Chondrocyte (in vitro differentiated cells): ENCODE measurements around the gene RNF43. TPM values are rescaled to one million over a fixed set of nuclear protein-coding genes. Genes with fewer than 3 reads are reported as not detected.

Source experiments
- DNase-seq: peaks from one replicate; pipeline ENCODE4 v3.0.0; 2021; ENCODE audit warnings: mixed read lengths, low spot score
- H3K27ac Mint-ChIP-seq: one replicate; pipeline ENCODE4 v1.8.0; 2021; ENCODE audit warnings: mild to moderate bottlenecking, moderate library complexity, mixed read lengths; ENCODE audit not compliant: unreplicated experiment
- H3K27me3 Mint-ChIP-seq: 2 replicates; pipeline ENCODE4 v1.8.0; 2021; ENCODE audit warnings: low read depth, mixed read lengths
- H3K36me3 Mint-ChIP-seq: 2 replicates; pipeline ENCODE4 v1.8.0; 2021; ENCODE audit warnings: low read depth, mixed read lengths
- H3K4me1 Mint-ChIP-seq: 2 replicates; pipeline ENCODE4 v1.8.0; 2021; ENCODE audit warnings: low read depth, mild to moderate bottlenecking, mixed read lengths
- H3K4me3 Mint-ChIP-seq: one replicate; pipeline ENCODE4 v1.8.0; 2021; ENCODE audit warnings: mild to moderate bottlenecking, moderate library complexity, mixed read lengths; ENCODE audit not compliant: unreplicated experiment
- H3K9me3 Mint-ChIP-seq: 2 replicates; pipeline ENCODE4 v1.8.0; 2021; ENCODE audit warnings: low read depth, mixed read lengths
- CTCF ChIP-seq: fragments of 200-600 bp; sonication (generic); IDR thresholded peaks from 2 replicates; pipeline ENCODE4 v1.5.0; 2021; ENCODE audit warnings: antibody characterized with exemption, mild to moderate bottlenecking, moderate library complexity
- long read RNA-seq: library from polyadenylated mRNA; stranded (forward); transcript quantifications from one replicate; pipeline ENCODE4 v2.0.0, GENCODE V29; 2021
- total RNA-seq: library from RNA; stranded (reverse); gene quantifications from 3 replicates; pipeline ENCODE4 v1.2.1, GENCODE V29; 2021

Gene RNF43
- total RNA-seq, result 0.10 to 0.46 TPM (median 0.15 TPM) in 3 replicates
- long read RNA-seq, result 0 reads

- DNase-seq, result no peak
- H3K4me3 Mint-ChIP-seq, result peak within 1 kb of the TSS; percentile 77
- peaks cover 6% of the 10 kb centered on the region for H3K27me3 Mint-ChIP-seq
- peak within 1 kb of the TSS; percentile 74 for H3K27ac Mint-ChIP-seq
- peaks cover 18% of the 10 kb centered on the region for H3K4me1 Mint-ChIP-seq
- no peaks in the 10 kb centered on the region for H3K9me3 Mint-ChIP-seq
- TF ChIP-seq CTCF, result peak; percentile 85
- H3K36me3 Mint-ChIP-seq, result no peaks in the 10 kb centered on the region
These were observed at the start of gene RNF43 for GRCh38 chr17:58417300-58418092. RNF43 (minus strand) TSS chr17:58417534; CDS start chr17:58415577, 1,957 bp downstream.

GRCh38 chr17:58455491-58455890, 38.2 kb upstream of the RNF43 start:
- no peak for TF ChIP-seq CTCF
- no peaks in the 10 kb centered on the region for H3K4me1 Mint-ChIP-seq
- H3K36me3 Mint-ChIP-seq, result peaks cover 4% of the 10 kb centered on the region
- H3K9me3 Mint-ChIP-seq, result peaks cover 6% of the 10 kb centered on the region
- no peaks in the 10 kb centered on the region for H3K27me3 Mint-ChIP-seq
- DNase-seq, result no peak
- no peak overlapping the region for H3K4me3 Mint-ChIP-seq
- H3K27ac Mint-ChIP-seq, result no peak overlapping the region

- H3K4me1 Mint-ChIP-seq, result no peaks in the 10 kb centered on the region
- DNase-seq, result no peak
- H3K4me3 Mint-ChIP-seq, result no peak overlapping the region
- H3K27me3 Mint-ChIP-seq, result no peaks in the 10 kb centered on the region
- H3K27ac Mint-ChIP-seq, result no peak overlapping the region
- H3K9me3 Mint-ChIP-seq, result peaks cover 10% of the 10 kb centered on the region
- peaks cover 4% of the 10 kb centered on the region for H3K36me3 Mint-ChIP-seq
- TF ChIP-seq CTCF, result no peak
These were observed 35.4 kb upstream of the RNF43 start for GRCh38 chr17:58452738-58453137.

- peak; percentile 83 for TF ChIP-seq CTCF
- Mint-ChIP-seq H3K4me1 (no peaks in the 10 kb centered on the region), H3K9me3 (peaks cover 8% of the 10 kb centered on the region), H3K27ac (no peak overlapping the region), H3K27me3 (peaks cover 19% of the 10 kb centered on the region), H3K36me3 (no peaks in the 10 kb centered on the region), H3K4me3 (no peak overlapping the region)
- DNase-seq, result no peak
These were observed 30.0 kb upstream of the RNF43 start for GRCh38 chr17:58447039-58447975.

GRCh38 chr17:58446086-58446485, 28.8 kb upstream of the RNF43 start:
- no peak for TF ChIP-seq CTCF
- H3K27ac Mint-ChIP-seq, result no peak overlapping the region
- no peak for DNase-seq

More at GRCh38 chr17:58446086-58446485, 28.8 kb upstream of the RNF43 start:
- Mint-ChIP-seq H3K4me3 (no peak overlapping the region), H3K4me1 (no peaks in the 10 kb centered on the region), H3K36me3 (no peaks in the 10 kb centered on the region), H3K27me3 (peaks cover 19% of the 10 kb centered on the region), H3K9me3 (peaks cover 8% of the 10 kb centered on the region)
